Stimulated activated CD4-positive, alpha-beta T cell treated with anti-CD3 and anti-CD28 coated beads, Interleukin-1b, Interleukin-23, amount 100 ng/mL, for 1 hour (primary cell): ENCODE measurements around the gene ARG1.
A peak's percentile ranks its signal among the peaks of the same experiment; 100 is the strongest.

Experiments
- DNase-seq, 2 donors: peaks; one replicate each; pipeline ENCODE4 v3.0.0-alpha.2; 2020; ENCODE audit warnings: low read depth in 2 of 2

The ARG1 gene

GRCh38 chr6:131581523-131581922 is 8.5 kb downstream of the ARG1 start:
- no peak for DNase-seq

GRCh38 chr6:131586543-131586942 is 13.5 kb downstream of the ARG1 start:
- DNase-seq, result no peak

DNA sequence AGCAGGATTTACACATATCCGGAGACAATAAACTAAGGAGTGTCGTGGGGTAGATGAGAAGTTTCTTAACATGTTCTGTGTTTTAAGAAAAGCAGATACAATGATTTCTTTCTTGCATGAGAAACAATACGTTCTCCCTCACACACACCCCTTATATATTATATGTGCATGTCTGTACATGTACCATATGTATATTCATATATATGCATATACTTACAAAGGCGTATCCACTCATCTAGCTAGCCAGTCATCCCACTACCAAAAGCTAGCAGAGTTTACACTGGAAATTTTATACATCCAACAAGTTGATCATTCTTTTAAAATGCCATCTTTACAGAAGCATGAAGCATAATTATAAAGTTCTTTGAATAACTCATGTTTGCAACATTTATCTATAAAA is 14.9 kb downstream of the ARG1 start:
- DNase-seq, result no peak

GRCh38 chr6:131588643-131589042 is 15.6 kb downstream of the ARG1 start:
- no peak for DNase-seq

GRCh38 chr6:131592935-131593334 is 19.9 kb downstream of the ARG1 start:
- DNase-seq, result no peak

DNA sequence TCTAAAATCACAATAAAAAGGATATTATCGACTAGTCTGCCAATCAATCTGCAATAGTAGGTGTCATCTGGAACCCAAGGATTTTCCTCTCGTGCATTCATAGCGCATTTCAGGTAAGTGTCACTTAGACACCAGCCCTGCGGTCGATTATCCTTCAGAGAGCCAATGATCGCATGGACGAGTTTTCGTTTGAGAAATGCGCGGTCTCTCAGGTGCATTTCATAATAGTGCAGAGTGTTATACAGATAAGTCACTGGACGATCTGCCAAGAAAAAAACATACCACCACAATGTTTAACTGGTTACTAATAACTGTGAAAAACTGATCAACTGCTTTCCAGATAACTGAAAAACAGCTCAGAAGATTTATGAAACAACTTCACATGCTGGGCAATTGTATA is 21.0 kb downstream of the ARG1 start:
- DNase-seq, result no peak

DNA sequence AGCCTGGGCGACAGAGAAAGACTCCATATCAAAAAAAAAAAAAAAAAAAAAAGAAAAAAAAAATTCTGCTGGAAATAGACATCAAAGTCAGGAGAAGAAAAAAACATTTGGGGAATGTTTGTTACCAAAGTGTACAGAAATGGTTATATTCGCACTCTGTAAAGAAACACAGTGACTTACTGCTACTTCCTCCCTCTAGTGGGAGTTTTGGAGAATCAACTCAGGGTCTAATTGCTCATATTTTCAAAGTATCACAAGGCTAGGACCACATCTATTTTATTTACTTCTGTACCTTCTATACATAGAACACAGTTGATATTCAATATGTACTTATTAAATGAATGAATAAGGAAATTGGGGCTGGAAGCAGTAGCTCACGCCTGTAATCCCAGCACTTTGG is 24.4 kb downstream of the ARG1 start:
- DNase-seq, result no peak

DNA sequence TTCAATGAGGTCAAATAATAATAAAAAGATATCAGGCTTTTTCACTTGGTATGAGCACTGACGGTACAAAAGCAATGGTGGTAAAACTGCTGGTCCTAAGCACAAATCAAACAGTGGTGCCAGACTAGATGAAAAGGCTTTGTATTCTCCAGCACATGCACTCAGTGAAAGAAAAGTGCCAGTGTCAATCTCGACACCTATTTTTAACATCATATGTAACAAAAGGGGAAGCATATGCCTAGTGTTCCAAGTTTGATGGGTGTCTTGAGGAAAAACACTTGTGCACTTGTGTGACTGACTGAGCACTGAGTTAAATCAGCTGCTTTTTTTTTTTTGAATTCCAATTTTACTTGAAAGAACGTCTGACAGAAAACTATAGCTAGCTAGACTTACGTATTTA is 27.7 kb downstream of the ARG1 start:
- no peak for DNase-seq

GRCh38 chr6:131602781-131603312 is 29.8 kb downstream of the ARG1 start:
- no peak for DNase-seq

- DNase-seq, result no peak
Observed at GRCh38 chr6:131613296-131613925, 40.4 kb downstream of the ARG1 start.

DNA sequence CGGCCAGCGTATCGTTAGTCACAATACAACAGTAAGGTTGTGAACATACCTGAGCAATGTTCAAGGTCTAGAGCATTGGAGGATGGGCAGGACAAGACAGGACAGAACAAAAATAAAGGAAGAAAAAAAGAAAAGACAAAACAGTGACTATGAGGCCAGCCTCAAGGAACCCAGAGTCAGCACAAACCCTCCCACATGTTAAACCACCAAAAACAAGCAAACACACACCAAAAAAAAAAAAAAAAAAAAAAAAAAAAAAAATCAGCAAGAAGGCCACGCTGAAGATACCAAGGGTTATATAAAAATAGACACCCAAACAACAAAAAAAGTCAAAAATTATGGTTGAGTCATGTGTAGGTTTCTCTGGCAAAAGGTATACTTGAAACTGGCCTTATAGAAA is 42.2 kb downstream of the ARG1 start:
- no peak for DNase-seq

GRCh38 chr6:131627724-131628682 is 55.0 kb downstream of the ARG1 start, which contains the start of gene MED23:
MED23 (minus strand) TSS chr6:131628242; CDS start chr6:131628049, 193 bp downstream.
- peak; percentile 85 to 97 for DNase-seq

DNA sequence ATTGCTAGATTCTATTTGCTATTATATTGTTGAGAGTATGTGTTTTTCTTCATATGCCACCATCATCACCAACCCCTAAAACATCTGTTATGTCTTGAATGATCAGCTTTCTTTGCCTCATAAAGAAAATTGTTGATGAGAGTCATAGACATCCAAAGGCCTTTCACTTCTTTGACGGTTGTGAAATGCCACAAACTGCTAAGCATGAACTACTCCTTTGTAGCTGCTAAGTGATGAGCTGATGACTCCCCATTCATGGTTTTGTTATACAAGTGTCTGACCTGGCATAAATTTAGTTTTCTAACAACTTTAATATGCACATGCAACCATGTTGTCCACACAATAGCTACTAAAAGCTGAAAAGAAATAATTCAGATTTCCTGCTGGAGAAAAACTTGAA is 55.7 kb downstream of the ARG1 start:
- DNase-seq, result no peak

- DNase-seq, result no peak
Observed at GRCh38 chr6:131629651-131630050, 56.6 kb downstream of the ARG1 start.

- no peak for DNase-seq
Observed at GRCh38 chr6:131631625-131632289, 58.7 kb downstream of the ARG1 start.
